ENCODE results near the gene TXNL4B.

The TXNL4B gene

GRCh38 chr16:72094266-72094610 is 818 bp upstream of the TXNL4B start:
- no peaks in the 10 kb centered on the region for H3K27me3 ChIP-seq (replicated peaks in 2 of 5; ENCODE audit: control insufficient read depth in 4 of 5, insufficient read depth in 5 of 5, low read length in 4 of 5)
- peaks cover 12 to 26% (median 20%) of the 10 kb centered on the region in 4 experiments for H3K4me1 ChIP-seq (ENCODE audit: control extremely low read depth in 1 of 4, control insufficient read depth in 4 of 4, insufficient read depth in 4 of 4, low read length in 3 of 4)
- peak; percentile 12 to 45 (median 30) for DNase-seq
- 5% methylated on average over 11 of the region's 11 CpGs for WGBS (ENCODE audit: insufficient coverage)
- no peaks in the 10 kb centered on the region for H3K9me3 ChIP-seq (ENCODE audit: control extremely low read depth in 1 of 5, control insufficient read depth in 4 of 5, insufficient read depth in 2 of 5, low read depth in 1 of 5, low read length in 4 of 5)
- peak overlapping the region; percentile 92 to 97 for H3K27ac ChIP-seq (ENCODE audit: insufficient read depth in 1 of 2, low read depth in 1 of 2, low read length in 2 of 2, poor library complexity in 1 of 2, severe bottlenecking in 2 of 2)
- peaks cover 13 to 48% (median 39%) of the 10 kb centered on the region in 4 experiments for H3K36me3 ChIP-seq (ENCODE audit: control insufficient read depth in 4 of 4, insufficient read depth in 4 of 4, low read length in 3 of 4)
- POLR2A ChIA-PET = no interaction called here
- peak overlapping the region; percentile 80 to 99 (median 94) for H3K4me3 ChIP-seq (ENCODE audit: control insufficient read depth in 1 of 7, extremely low read depth in 1 of 7, insufficient read depth in 4 of 7, low read depth in 2 of 7, low read length in 6 of 7)
- CTCF ChIA-PET = interaction anchor here (0.9 kb wide), 1 partner anchor 27 kb away, joined by 3 read pairs; no protein-coding TSS in a partner anchor

GRCh38 chr16:72092832-72093447 is 480 bp downstream of the TXNL4B start:
- POLR2A ChIA-PET = interaction anchor here (0.8 kb wide), 1 partner anchor 1033 kb away, joined by 3 read pairs; no protein-coding TSS in a partner anchor
- peaks cover 12 to 26% (median 20%) of the 10 kb centered on the region in 4 experiments for H3K4me1 ChIP-seq (ENCODE audit: control extremely low read depth in 1 of 4, control insufficient read depth in 4 of 4, insufficient read depth in 4 of 4, low read length in 3 of 4)
- H3K27ac ChIP-seq (ENCODE audit: insufficient read depth in 1 of 2, low read depth in 1 of 2, low read length in 2 of 2, poor library complexity in 1 of 2, severe bottlenecking in 2 of 2) = peak overlapping the region; percentile 92 to 97
- CTCF ChIA-PET = interaction anchor here (1.3 to 1.5 kb wide), 2 partner anchors 10 to 26 kb away, joined by 3 to 6 read pairs; no protein-coding TSS in a partner anchor
- no peaks in the 10 kb centered on the region for H3K27me3 ChIP-seq (replicated peaks in 2 of 5; ENCODE audit: control insufficient read depth in 4 of 5, insufficient read depth in 5 of 5, low read length in 4 of 5)
- H3K4me3 ChIP-seq (ENCODE audit: control insufficient read depth in 1 of 7, extremely low read depth in 1 of 7, insufficient read depth in 4 of 7, low read depth in 2 of 7, low read length in 6 of 7) = peak overlapping the region; percentile 80 to 99 (median 94)
- peak in 2 of 3 donors; percentile 3 to 5 for DNase-seq
- H3K9me3 ChIP-seq (ENCODE audit: control extremely low read depth in 1 of 5, control insufficient read depth in 4 of 5, insufficient read depth in 2 of 5, low read depth in 1 of 5, low read length in 4 of 5) = no peaks in the 10 kb centered on the region
- H3K36me3 ChIP-seq (ENCODE audit: control insufficient read depth in 4 of 4, insufficient read depth in 4 of 4, low read length in 3 of 4) = peaks cover 15 to 47% (median 35%) of the 10 kb centered on the region in 4 experiments
- WGBS (ENCODE audit: insufficient coverage) = 0% methylated on average over 15 of the region's 22 CpGs

- Histone ChIP-seq H3K4me3 (ENCODE audit: control insufficient read depth in 1 of 7, extremely low read depth in 1 of 7, insufficient read depth in 4 of 7, low read depth in 2 of 7, low read length in 6 of 7) (no peak overlapping the region), H3K9me3 (ENCODE audit: control extremely low read depth in 1 of 5, control insufficient read depth in 4 of 5, insufficient read depth in 2 of 5, low read depth in 1 of 5, low read length in 4 of 5) (no peaks in the 10 kb centered on the region), H3K27me3 (replicated peaks in 2 of 5; ENCODE audit: control insufficient read depth in 4 of 5, insufficient read depth in 5 of 5, low read length in 4 of 5) (no peaks in the 10 kb centered on the region), H3K36me3 (ENCODE audit: control insufficient read depth in 4 of 4, insufficient read depth in 4 of 4, low read length in 3 of 4) (peaks cover 11 to 44% (median 28%) of the 10 kb centered on the region in 4 experiments), H3K27ac (ENCODE audit: insufficient read depth in 1 of 2, low read depth in 1 of 2, low read length in 2 of 2, poor library complexity in 1 of 2, severe bottlenecking in 2 of 2) (no peak overlapping the region), H3K4me1 (ENCODE audit: control extremely low read depth in 1 of 4, control insufficient read depth in 4 of 4, insufficient read depth in 4 of 4, low read length in 3 of 4) (peaks cover 12 to 26% (median 20%) of the 10 kb centered on the region in 4 experiments)
- no peak for DNase-seq
- WGBS (ENCODE audit: insufficient coverage) = 83% methylated on average over 1 of the region's 3 CpGs
- CTCF ChIA-PET = no interaction called here
- POLR2A ChIA-PET = no interaction called here
These were observed 2.2 kb downstream of the TXNL4B start for GRCh38 chr16:72091217-72091616.

GRCh38 chr16:72085002-72085401 is 8.4 kb downstream of the TXNL4B start:
- Histone ChIP-seq H3K4me3 (ENCODE audit: control insufficient read depth in 1 of 7, extremely low read depth in 1 of 7, insufficient read depth in 4 of 7, low read depth in 2 of 7, low read length in 6 of 7) (no peak overlapping the region), H3K27me3 (replicated peaks in 2 of 5; ENCODE audit: control insufficient read depth in 4 of 5, insufficient read depth in 5 of 5, low read length in 4 of 5) (no peaks in the 10 kb centered on the region), H3K4me1 (ENCODE audit: control extremely low read depth in 1 of 4, control insufficient read depth in 4 of 4, insufficient read depth in 4 of 4, low read length in 3 of 4) (no peaks in the 10 kb centered on the region), H3K36me3 (ENCODE audit: control insufficient read depth in 4 of 4, insufficient read depth in 4 of 4, low read length in 3 of 4) (peaks cover 23 to 51% (median 39%) of the 10 kb centered on the region in 4 experiments), H3K9me3 (ENCODE audit: control extremely low read depth in 1 of 5, control insufficient read depth in 4 of 5, insufficient read depth in 2 of 5, low read depth in 1 of 5, low read length in 4 of 5) (peaks cover 2 to 16% (median 11%) of the 10 kb centered on the region in 5 experiments), H3K27ac (ENCODE audit: insufficient read depth in 1 of 2, low read depth in 1 of 2, low read length in 2 of 2, poor library complexity in 1 of 2, severe bottlenecking in 2 of 2) (no peak overlapping the region)
- POLR2A ChIA-PET = no interaction called here
- CTCF ChIA-PET = no interaction called here
- DNase-seq = no peak
- 100% methylated on average over 1 of the region's 2 CpGs for WGBS (ENCODE audit: insufficient coverage)

GRCh38 chr16:72084445-72084844 is 9.0 kb downstream of the TXNL4B start:
- no peak overlapping the region for H3K27ac ChIP-seq (ENCODE audit: insufficient read depth in 1 of 2, low read depth in 1 of 2, low read length in 2 of 2, poor library complexity in 1 of 2, severe bottlenecking in 2 of 2)
- 98% methylated on average over 9 of the region's 10 CpGs for WGBS (ENCODE audit: insufficient coverage)
- H3K27me3 ChIP-seq (replicated peaks in 2 of 5; ENCODE audit: control insufficient read depth in 4 of 5, insufficient read depth in 5 of 5, low read length in 4 of 5) = no peaks in the 10 kb centered on the region
- POLR2A ChIA-PET = no interaction called here
- CTCF ChIA-PET = no interaction called here
- H3K36me3 ChIP-seq (ENCODE audit: control insufficient read depth in 4 of 4, insufficient read depth in 4 of 4, low read length in 3 of 4) = peaks cover 20 to 45% (median 34%) of the 10 kb centered on the region in 4 experiments
- no peaks in the 10 kb centered on the region for H3K4me1 ChIP-seq (ENCODE audit: control extremely low read depth in 1 of 4, control insufficient read depth in 4 of 4, insufficient read depth in 4 of 4, low read length in 3 of 4)
- DNase-seq = no peak
- H3K4me3 ChIP-seq (ENCODE audit: control insufficient read depth in 1 of 7, extremely low read depth in 1 of 7, insufficient read depth in 4 of 7, low read depth in 2 of 7, low read length in 6 of 7) = no peak overlapping the region
- peaks cover 2 to 16% (median 11%) of the 10 kb centered on the region in 5 experiments for H3K9me3 ChIP-seq (ENCODE audit: control extremely low read depth in 1 of 5, control insufficient read depth in 4 of 5, insufficient read depth in 2 of 5, low read depth in 1 of 5, low read length in 4 of 5)

- Histone ChIP-seq H3K27me3 (replicated peaks in 2 of 5; ENCODE audit: control insufficient read depth in 4 of 5, insufficient read depth in 5 of 5, low read length in 4 of 5) (no peaks in the 10 kb centered on the region), H3K4me3 (ENCODE audit: control insufficient read depth in 1 of 7, extremely low read depth in 1 of 7, insufficient read depth in 4 of 7, low read depth in 2 of 7, low read length in 6 of 7) (no peak overlapping the region), H3K36me3 (ENCODE audit: control insufficient read depth in 4 of 4, insufficient read depth in 4 of 4, low read length in 3 of 4) (peaks cover 20 to 40% (median 30%) of the 10 kb centered on the region in 4 experiments), H3K27ac (ENCODE audit: insufficient read depth in 1 of 2, low read depth in 1 of 2, low read length in 2 of 2, poor library complexity in 1 of 2, severe bottlenecking in 2 of 2) (no peak overlapping the region), H3K4me1 (ENCODE audit: control extremely low read depth in 1 of 4, control insufficient read depth in 4 of 4, insufficient read depth in 4 of 4, low read length in 3 of 4) (no peaks in the 10 kb centered on the region), H3K9me3 (ENCODE audit: control extremely low read depth in 1 of 5, control insufficient read depth in 4 of 5, insufficient read depth in 2 of 5, low read depth in 1 of 5, low read length in 4 of 5) (peaks cover 2 to 16% (median 11%) of the 10 kb centered on the region in 5 experiments)
- ChIA-PET POLR2A (no interaction called here), CTCF (interaction anchor here (0.8 to 1.2 kb wide), 3 partner anchors 8 to 17 kb away, joined by 3 to 4 read pairs (median 3); no protein-coding TSS in a partner anchor)
- 72% methylated on average over 3 of the region's 3 CpGs for WGBS (ENCODE audit: insufficient coverage)
- DNase-seq = no peak
These were observed 9.5 kb downstream of the TXNL4B start for GRCh38 chr16:72083778-72084404.

All from common myeloid progenitor, CD34-positive (primary cell).